Measurements from ENCODE around the gene CDH8. TPM values are rescaled to one million over a fixed set of nuclear protein-coding genes. Genes with fewer than 3 reads are reported as not detected.
"Not testable (repeated sequence)": the region's sequence is repeated elsewhere in the genome, so short reads cannot be mapped to it uniquely, and the experiment has no call there.

CDH8 gene
- total RNA-seq, 4 donors from 2014 or later: 1.5 TPM; not detected in 3

DNA sequence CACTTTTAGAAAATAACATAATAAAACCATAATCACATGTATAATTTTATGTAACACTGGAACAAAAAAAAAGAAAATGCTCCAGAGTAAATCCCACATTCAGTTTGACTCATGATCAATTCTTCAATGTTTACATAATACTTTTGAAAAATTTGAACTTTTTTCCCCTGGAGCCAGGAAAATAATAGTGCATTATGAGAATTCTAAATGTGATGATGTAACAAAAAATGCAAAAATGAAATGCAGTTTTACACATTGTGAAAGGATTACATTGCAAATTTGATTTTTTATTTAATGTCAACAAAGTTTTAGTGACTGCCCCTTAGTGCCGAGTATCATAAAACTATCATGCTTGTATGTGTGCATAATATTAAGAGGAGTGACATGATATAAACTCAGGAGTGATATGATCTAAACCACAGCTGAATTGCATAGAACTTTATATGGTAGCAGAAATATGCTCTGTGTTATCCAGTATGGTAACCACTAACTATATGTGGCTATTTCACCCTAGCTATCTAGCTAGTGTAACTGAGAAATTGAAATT, 238.2 kb downstream of the CDH8 start:
- no peak for DNase-seq
- Histone ChIP-seq H3K36me3 (no peaks in the 10 kb centered on the region), H3K4me3 (no peak overlapping the region), H3K9me3 (no peaks in the 10 kb centered on the region), H3K27ac (no peak overlapping the region), H3K4me1 (no peaks in the 10 kb centered on the region), H3K27me3 (no peaks in the 10 kb centered on the region)
- 33 to 51% methylated on average over 1 of the region's 1 CpG for WGBS, 2 donors (ENCODE audit: low coverage in 1 of 2)
- intact Hi-C loops (cut with DNase I; ENCODE audit: low total_unique reads): no loop called here
- TF ChIP-seq EP300 (IDR thresholded peaks at IDR 0.05; ENCODE audit: low read depth): no peak
- TF ChIP-seq POLR2AphosphoS5 (IDR thresholded peaks at IDR 0.05): no peak
- TF ChIP-seq POLR2A (IDR thresholded peaks at IDR 0.05): no peak
- TF ChIP-seq, protein P1, sequence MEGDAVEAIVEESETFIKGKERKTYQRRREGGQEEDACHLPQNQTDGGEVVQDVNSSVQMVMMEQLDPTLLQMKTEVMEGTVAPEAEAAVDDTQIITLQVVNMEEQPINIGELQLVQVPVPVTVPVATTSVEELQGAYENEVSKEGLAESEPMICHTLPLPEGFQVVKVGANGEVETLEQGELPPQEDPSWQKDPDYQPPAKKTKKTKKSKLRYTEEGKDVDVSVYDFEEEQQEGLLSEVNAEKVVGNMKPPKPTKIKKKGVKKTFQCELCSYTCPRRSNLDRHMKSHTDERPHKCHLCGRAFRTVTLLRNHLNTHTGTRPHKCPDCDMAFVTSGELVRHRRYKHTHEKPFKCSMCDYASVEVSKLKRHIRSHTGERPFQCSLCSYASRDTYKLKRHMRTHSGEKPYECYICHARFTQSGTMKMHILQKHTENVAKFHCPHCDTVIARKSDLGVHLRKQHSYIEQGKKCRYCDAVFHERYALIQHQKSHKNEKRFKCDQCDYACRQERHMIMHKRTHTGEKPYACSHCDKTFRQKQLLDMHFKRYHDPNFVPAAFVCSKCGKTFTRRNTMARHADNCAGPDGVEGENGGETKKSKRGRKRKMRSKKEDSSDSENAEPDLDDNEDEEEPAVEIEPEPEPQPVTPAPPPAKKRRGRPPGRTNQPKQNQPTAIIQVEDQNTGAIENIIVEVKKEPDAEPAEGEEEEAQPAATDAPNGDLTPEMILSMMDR (IDR thresholded peaks at IDR 0.05): no peak
- in situ Hi-C loops (cut with MboI; ENCODE audit: low pct_ligation_motif_present in 1 of 4, low pct_unique_long_range_greater_than_20kb in 1 of 4, low sequenced_read_pairs in 3 of 4): no loop called here

DNA sequence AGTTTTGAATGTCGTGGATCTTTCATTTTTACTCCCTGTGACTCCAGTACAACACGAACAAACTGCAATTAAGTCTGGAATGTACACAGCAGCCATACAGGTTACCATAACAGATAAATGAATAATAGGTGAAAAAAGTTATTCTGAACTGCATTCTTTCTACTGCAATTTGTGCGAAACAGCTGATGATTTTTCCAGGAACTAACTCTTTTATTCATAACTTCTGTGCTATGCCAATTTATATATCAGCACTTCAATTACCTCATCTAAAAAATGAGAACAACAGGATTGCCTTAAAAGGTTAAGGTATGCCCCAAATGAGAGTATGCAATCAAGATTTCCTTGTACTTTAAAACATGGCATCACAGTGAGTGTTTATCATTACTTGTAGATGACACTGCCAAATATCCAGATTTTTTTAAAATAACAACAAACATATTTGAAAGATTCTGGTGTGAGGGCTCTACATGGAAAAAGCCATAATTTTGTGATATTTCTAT, 238.9 kb downstream of the CDH8 start:
- H3K27me3 ChIP-seq: no peaks in the 10 kb centered on the region
- intact Hi-C loops (cut with DNase I; ENCODE audit: low total_unique reads) (no loop called here), in situ Hi-C loops (cut with MboI; ENCODE audit: low pct_ligation_motif_present in 1 of 4, low pct_unique_long_range_greater_than_20kb in 1 of 4, low sequenced_read_pairs in 3 of 4) (no loop called here)
- no peak overlapping the region for H3K27ac ChIP-seq
- H3K36me3 ChIP-seq: no peaks in the 10 kb centered on the region
- no peaks in the 10 kb centered on the region for H3K9me3 ChIP-seq
- no peak for DNase-seq
- no peak overlapping the region for H3K4me3 ChIP-seq
- 49 to 75% methylated on average over 3 of the region's 3 CpGs for whole genome bisulfite sequencing, 2 donors (ENCODE audit: low coverage in 1 of 2)
- H3K4me1 ChIP-seq: no peaks in the 10 kb centered on the region
- TF ChIP-seq POLR2A (IDR thresholded peaks at IDR 0.05): no peak
- TF ChIP-seq, protein P1 (IDR thresholded peaks at IDR 0.05): no peak
- TF ChIP-seq EP300 (IDR thresholded peaks at IDR 0.05; ENCODE audit: low read depth): no peak
- TF ChIP-seq POLR2AphosphoS5 (IDR thresholded peaks at IDR 0.05): no peak

DNA sequence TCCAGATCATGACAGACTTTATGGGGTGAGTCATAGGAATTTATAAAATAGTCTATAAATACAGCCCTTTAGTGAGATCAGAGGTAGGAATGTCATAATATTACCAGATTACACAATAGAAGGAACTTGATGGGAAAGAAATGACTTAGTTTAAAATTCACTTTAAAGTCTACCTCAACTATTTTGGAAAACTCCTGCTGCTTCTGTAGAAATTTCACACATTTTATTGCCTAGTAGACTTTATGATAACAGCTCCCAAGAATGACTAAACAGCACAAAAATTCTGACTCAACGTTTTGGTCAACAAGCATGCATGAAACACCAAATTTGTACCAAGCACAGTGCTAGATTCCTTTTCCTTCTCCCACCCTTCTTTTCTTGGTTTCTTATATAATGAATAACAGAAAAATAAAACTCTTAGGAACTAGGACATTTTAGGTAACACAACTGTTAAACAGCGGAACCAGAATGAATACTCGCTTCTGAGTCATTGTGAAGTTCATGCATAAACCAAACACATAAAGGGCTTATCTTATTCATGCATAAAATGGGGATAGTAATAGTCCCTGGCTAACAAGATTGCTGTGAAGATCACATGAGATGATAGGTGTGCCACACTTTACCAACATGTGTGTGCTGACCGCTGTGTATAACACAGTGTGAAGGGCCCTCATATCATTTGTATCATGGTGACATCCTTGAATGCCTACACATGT, 243.9 kb downstream of the CDH8 start:
- intact Hi-C loops (cut with DNase I; ENCODE audit: low total_unique reads): no loop called here
- TF ChIP-seq EP300 (IDR thresholded peaks at IDR 0.05; ENCODE audit: low read depth) (no peak), POLR2A (IDR thresholded peaks at IDR 0.05) (no peak), POLR2AphosphoS5 (IDR thresholded peaks at IDR 0.05) (no peak)
- TF ChIP-seq, protein P1 (IDR thresholded peaks at IDR 0.05): no peak

DNA sequence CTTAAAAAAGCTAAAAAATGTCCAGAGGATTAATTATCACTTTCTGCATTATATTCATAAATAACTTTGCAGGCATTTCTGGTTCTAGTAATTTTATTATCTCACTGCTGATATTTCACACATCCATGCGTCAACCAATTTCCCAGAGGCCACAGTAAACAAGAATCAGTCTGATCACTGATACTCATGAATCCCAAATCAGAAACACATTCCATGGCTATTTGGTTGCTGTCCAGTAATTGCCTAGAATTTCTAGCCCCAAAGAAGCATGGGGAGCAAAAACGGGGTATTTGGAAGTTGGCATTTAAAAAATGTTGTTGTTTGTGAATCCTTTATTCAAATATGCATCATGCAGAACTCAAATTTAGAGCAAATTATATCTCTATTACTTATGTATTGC, 244.8 kb downstream of the CDH8 start:
- no peak for DNase-seq
- Histone ChIP-seq H3K4me1 (no peaks in the 10 kb centered on the region), H3K9me3 (no peaks in the 10 kb centered on the region), H3K27ac (no peak overlapping the region), H3K4me3 (no peak overlapping the region), H3K27me3 (no peaks in the 10 kb centered on the region), H3K36me3 (no peaks in the 10 kb centered on the region)
- intact Hi-C loops (cut with DNase I; ENCODE audit: low total_unique reads) (no loop called here), in situ Hi-C loops (cut with MboI; ENCODE audit: low pct_ligation_motif_present in 1 of 4, low pct_unique_long_range_greater_than_20kb in 1 of 4, low sequenced_read_pairs in 3 of 4) (no loop called here)
- 40 to 69% methylated on average over 2 of the region's 2 CpGs for WGBS, 2 donors (ENCODE audit: low coverage in 1 of 2)
- TF ChIP-seq POLR2A (IDR thresholded peaks at IDR 0.05) (no peak), POLR2AphosphoS5 (IDR thresholded peaks at IDR 0.05) (no peak), EP300 (IDR thresholded peaks at IDR 0.05; ENCODE audit: low read depth) (no peak)
- TF ChIP-seq, protein P1 (IDR thresholded peaks at IDR 0.05): no peak

More for the DNA sequence above, 243.9 kb downstream of the CDH8 start:
- Histone ChIP-seq H3K4me3 (no peak overlapping the region), H3K27ac (no peak overlapping the region), H3K36me3 (no peaks in the 10 kb centered on the region), H3K9me3 (no peaks in the 10 kb centered on the region), H3K4me1 (no peaks in the 10 kb centered on the region), H3K27me3 (no peaks in the 10 kb centered on the region)
- no peak for DNase-seq
- 79 to 81% methylated on average over 3 to 4 of the region's 4 CpGs for WGBS, 2 donors (ENCODE audit: low coverage in 1 of 2)
- in situ Hi-C loops (cut with MboI; ENCODE audit: low pct_ligation_motif_present in 1 of 4, low pct_unique_long_range_greater_than_20kb in 1 of 4, low sequenced_read_pairs in 3 of 4): no loop called here

DNA sequence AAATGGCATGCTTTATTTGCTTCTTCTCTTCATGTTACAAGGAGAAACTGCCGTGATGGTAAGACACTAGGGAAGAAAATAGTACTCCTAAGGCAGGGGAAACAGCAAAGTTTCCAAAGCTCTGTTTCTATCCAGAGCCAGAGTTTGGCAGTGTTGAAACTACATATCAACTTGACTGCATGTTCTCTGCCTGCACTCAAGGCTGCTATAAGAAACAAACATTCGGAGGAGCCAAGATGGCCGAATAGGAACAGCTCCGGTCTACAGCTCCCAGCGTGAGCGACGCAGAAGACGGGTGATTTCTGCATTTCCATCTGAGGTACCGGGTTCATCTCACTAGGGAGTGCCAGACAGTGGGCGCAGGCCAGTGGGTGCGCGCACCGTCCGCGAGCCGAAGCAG, 254.4 kb downstream of the CDH8 start:
- H3K36me3 ChIP-seq; intact Hi-C loops (cut with DNase I; ENCODE audit: low total_unique reads); DNase-seq; H3K9me3 ChIP-seq; in situ Hi-C loops (cut with MboI; ENCODE audit: low pct_ligation_motif_present in 1 of 4, low pct_unique_long_range_greater_than_20kb in 1 of 4, low sequenced_read_pairs in 3 of 4); H3K27me3 ChIP-seq; H3K4me1 ChIP-seq; H3K4me3 ChIP-seq; H3K27ac ChIP-seq: not testable (repeated sequence)
- WGBS, 2 donors (ENCODE audit: low coverage in 1 of 2): 83 to 89% methylated on average over 1 to 16 of the region's 16 CpGs
